ENCODE results near the gene ACVR1. TPM values are rescaled to one million over a fixed set of nuclear protein-coding genes. Genes with fewer than 3 reads are reported as not detected.
"Not testable (repeated sequence)": the region's sequence is repeated elsewhere in the genome, so short reads cannot be mapped to it uniquely, and the experiment has no call there.

The ACVR1 gene
- total RNA-seq, 2 experiments from 2014 or later, result 19.0 to 20.8 TPM

DNA sequence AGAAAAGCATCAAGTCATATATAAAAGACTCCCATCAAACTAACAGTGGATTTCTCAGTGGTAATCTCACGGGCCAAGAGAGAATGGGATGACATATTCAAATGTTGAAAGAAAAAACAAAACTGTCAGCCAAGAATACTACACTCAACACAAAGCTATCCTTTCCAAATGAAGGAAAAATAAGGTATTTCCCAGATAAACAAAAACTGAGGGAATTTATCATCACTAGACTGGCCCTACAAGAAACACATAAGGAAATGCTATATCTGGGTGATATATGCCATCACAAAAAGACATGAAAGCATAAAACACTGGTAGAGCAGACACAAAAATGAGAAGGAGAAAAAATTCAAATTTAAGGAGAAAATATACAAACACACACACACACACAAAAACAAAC lies 118.6 kb downstream of the ACVR1 start:
- Mint-ChIP-seq H3K27ac (no peak overlapping the region), H3K36me3 (ENCODE audit: low read depth) (peaks cover 61% of the 10 kb centered on the region), H3K4me1 (ENCODE audit: low read depth) (no peaks in the 10 kb centered on the region), H3K27me3 (ENCODE audit: low read depth) (no peaks in the 10 kb centered on the region), H3K4me3 (no peak overlapping the region), H3K9me3 (peaks cover 21% of the 10 kb centered on the region)
- intact Hi-C loops (cut with micrococcal nuclease), result no loop called here
- CTCF ChIA-PET, result interaction anchor here (0.7 kb wide), 1 partner anchor 244 kb away, joined by 3 read pairs; no protein-coding TSS in a partner anchor
- DNase-seq, result no peak

DNA sequence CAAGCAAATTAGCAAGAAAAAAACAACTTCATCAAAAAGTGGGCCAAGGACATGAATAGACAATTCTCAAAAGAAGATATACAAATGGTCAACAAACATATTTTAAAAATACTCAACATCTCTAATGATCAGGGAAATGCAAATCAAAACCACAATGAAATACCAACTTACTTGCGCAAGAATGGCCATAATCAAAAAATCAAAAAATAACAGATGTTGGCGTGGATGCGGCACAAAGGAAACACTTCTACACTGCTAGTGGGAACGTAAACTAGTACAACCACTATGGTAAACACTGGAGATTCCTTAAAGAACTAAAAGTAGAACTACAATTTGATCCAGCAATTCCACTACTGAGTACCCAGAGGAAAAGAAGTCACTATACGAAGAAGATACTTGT lies 119.7 kb downstream of the ACVR1 start:
- CTCF ChIA-PET; intact Hi-C loops (cut with micrococcal nuclease): not testable (repeated sequence)
- peaks cover 59% of the 10 kb centered on the region for H3K36me3 Mint-ChIP-seq (ENCODE audit: low read depth)

DNA sequence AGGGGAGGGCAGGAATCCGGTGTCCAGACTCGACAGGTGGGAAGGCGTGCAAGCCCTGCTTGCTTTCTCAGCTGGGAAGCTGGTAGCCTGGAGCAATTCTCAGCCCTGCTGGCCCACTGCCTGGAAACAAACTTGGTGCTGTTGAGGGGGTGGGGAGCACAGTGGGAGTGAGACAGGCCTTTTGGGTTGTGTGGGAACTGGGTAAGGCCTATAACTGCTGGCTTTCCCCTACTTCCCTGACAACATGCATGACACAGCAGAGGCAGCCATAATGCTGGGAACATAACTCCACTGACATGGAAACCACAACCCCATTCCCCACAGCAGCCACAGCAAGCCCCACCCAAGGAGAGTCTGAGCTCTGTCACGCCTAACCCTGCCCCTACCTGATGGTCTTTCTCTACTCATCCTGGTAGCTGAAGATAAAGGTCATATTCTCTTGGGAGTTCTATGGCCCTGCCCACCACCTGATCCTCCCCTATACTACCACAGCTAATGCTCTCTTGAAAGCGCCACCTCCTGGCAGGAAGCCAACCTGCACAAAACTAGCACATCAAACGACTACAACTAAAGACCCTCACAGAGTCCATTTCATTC lies 124.6 kb downstream of the ACVR1 start:
- no peak overlapping the region for H3K27ac Mint-ChIP-seq
- peaks cover 2% of the 10 kb centered on the region for H3K9me3 Mint-ChIP-seq
- peaks cover 33% of the 10 kb centered on the region for H3K36me3 Mint-ChIP-seq (ENCODE audit: low read depth)
- peaks cover 4% of the 10 kb centered on the region for H3K4me1 Mint-ChIP-seq (ENCODE audit: low read depth)
- no peak overlapping the region for H3K4me3 Mint-ChIP-seq
- CTCF ChIA-PET, result interaction anchor here (1.0 to 1.7 kb wide), 6 partner anchors 11 to 455 kb away, joined by 3 to 6 read pairs (median 4); no protein-coding TSS in a partner anchor
- DNase-seq, result peak; percentile 51
- H3K27me3 Mint-ChIP-seq (ENCODE audit: low read depth), result no peaks in the 10 kb centered on the region
- intact Hi-C loops (cut with micrococcal nuclease), result loop anchor here (2.0 to 5.0 kb wide), 2 partner anchors 254 to 449 kb away; no protein-coding TSS in a partner anchor

More for the DNA sequence above, 119.7 kb downstream of the ACVR1 start:
- not testable (repeated sequence) for DNase-seq; H3K27ac Mint-ChIP-seq; H3K4me3 Mint-ChIP-seq; H3K27me3 Mint-ChIP-seq (ENCODE audit: low read depth); H3K4me1 Mint-ChIP-seq (ENCODE audit: low read depth)
- H3K9me3 Mint-ChIP-seq, result peaks cover 21% of the 10 kb centered on the region

DNA sequence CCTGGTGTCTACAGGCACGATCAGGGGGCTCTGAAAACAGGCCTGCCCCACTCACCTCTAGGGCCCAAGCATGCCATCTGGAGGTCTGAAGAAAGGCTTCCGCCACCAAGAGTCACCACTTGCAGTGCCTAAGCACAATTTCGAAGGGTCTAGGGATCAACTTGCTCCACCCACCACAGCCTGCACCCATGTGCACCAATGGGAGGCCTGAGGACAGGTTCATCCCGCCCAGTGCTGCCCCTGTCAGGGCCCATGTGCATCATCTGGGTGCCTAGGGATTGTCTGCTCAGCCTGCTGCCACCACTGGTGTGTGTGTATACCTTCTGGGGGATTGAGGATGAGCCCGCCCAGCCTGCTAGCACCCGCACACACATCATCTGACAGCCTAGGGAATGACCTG lies 126.4 kb downstream of the ACVR1 start:
- Mint-ChIP-seq H3K27me3 (ENCODE audit: low read depth) (no peaks in the 10 kb centered on the region), H3K4me3 (no peak overlapping the region), H3K36me3 (ENCODE audit: low read depth) (peaks cover 23% of the 10 kb centered on the region), H3K9me3 (no peaks in the 10 kb centered on the region), H3K4me1 (ENCODE audit: low read depth) (peaks cover 4% of the 10 kb centered on the region), H3K27ac (no peak overlapping the region)
- CTCF ChIA-PET, result interaction anchor here (0.6 kb wide), 2 partner anchors 24 to 479 kb away, joined by 3 to 4 read pairs; no protein-coding TSS in a partner anchor
- DNase-seq, result no peak
- intact Hi-C loops (cut with micrococcal nuclease), result loop anchor here (5.0 kb wide), 1 partner anchor 252 kb away; no protein-coding TSS in a partner anchor

DNA sequence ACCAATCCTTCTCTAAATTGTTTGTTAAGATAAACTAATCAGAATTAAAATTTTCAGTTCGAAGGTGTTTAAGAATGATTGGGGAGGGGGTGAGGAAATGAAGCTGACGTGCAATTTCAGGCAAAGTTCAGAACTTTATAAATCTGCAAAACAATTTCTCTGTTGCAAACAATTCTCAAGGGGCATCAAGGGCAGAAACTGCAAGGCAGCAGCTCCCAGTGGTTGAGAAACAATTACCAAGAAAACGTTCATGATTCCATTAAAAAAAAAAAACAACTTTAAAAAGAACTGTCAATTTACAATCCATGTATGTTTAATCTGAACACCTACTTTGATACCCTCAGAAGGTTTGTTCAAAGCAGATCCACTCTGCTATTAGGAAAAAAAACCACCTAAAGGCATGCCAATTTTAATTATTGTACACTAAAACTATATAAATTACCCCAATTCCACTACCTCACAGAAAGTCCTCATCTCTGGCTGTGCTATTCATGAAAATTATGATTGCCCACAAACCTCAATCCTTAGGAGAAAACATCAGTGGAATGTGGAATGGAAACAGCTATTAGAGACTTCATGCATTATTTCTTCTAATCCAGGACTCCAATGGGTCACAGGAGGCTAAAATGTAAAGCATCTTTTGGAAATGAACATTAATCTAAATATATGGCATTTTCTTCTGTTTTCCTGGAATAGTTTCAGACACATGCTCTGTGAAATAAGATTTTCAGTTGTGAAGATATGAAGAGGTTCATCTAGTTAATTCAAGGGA lies 127.6 kb downstream of the ACVR1 start:
- H3K4me1 Mint-ChIP-seq (ENCODE audit: low read depth), result peaks cover 6% of the 10 kb centered on the region
- no peaks in the 10 kb centered on the region for H3K9me3 Mint-ChIP-seq
- H3K27ac Mint-ChIP-seq, result no peak overlapping the region
- intact Hi-C loops (cut with micrococcal nuclease), result no loop called here
- no peak overlapping the region for H3K4me3 Mint-ChIP-seq
- H3K36me3 Mint-ChIP-seq (ENCODE audit: low read depth), result peaks cover 20% of the 10 kb centered on the region
- CTCF ChIA-PET, result no interaction called here
- no peak for DNase-seq
- H3K27me3 Mint-ChIP-seq (ENCODE audit: low read depth), result no peaks in the 10 kb centered on the region

DNA sequence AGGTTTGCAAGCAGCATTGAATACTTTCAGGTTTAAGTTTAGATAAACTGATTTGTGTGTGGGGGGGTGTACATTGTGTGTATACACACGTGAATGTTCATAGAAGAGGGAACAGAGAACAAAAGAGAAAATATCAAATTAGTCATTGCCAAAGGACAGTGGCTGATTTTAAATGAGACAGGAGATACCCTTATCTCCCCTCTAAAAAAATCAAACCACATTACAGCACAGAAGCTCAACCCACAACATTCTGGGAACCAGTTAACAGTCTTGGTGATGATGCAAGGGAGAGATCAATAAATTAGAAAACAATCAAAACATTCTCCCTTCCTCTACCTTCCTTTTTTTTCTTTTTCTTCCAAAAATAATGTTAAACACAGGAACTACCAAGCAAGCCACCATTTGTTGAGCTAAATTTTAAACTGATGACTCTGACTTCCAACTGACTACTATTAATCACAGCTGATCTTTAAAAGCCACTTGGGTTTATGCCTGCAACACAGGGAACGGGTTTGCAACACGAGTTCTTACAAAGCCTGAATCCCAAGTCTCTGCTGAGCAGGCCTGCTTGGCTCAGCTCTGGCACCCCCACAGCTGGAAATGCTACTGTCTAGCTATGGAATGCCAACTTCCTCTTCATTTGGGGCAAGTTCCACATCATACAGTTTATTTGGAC lies 128.3 kb downstream of the ACVR1 start:
- Mint-ChIP-seq H3K4me1 (ENCODE audit: low read depth) (peaks cover 14% of the 10 kb centered on the region), H3K9me3 (no peaks in the 10 kb centered on the region)
- intact Hi-C loops (cut with micrococcal nuclease), result no loop called here

DNA sequence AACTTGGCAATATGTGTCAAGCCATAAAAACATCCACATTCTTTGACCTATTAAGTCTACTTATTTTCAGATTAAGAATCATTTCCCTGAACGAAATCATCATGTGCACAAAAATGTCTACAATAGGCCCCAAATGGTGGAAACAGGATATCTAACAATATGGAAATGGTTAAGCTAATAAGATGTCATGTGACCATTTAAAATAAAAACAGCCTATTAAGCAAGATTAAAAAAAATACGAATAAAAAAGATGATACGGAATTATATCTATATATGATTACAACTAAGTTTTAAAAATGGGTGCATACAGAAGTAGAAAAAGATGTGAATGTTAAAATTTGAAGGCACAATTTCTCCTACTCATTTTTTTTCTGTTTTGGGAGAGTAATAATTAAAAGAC lies 128.8 kb downstream of the ACVR1 start:
- CTCF ChIA-PET, result interaction anchor here (0.6 kb wide), 1 partner anchor 98 kb away, joined by 3 read pairs; no protein-coding TSS in a partner anchor

More for the DNA sequence above, 128.3 kb downstream of the ACVR1 start:
- Mint-ChIP-seq H3K27ac (no peak overlapping the region), H3K27me3 (ENCODE audit: low read depth) (no peaks in the 10 kb centered on the region), H3K36me3 (ENCODE audit: low read depth) (peaks cover 23% of the 10 kb centered on the region), H3K4me3 (no peak overlapping the region)
- CTCF ChIA-PET, result interaction anchor here (0.6 kb wide), 1 partner anchor 98 kb away, joined by 3 read pairs; no protein-coding TSS in a partner anchor
- no peak for DNase-seq

DNA sequence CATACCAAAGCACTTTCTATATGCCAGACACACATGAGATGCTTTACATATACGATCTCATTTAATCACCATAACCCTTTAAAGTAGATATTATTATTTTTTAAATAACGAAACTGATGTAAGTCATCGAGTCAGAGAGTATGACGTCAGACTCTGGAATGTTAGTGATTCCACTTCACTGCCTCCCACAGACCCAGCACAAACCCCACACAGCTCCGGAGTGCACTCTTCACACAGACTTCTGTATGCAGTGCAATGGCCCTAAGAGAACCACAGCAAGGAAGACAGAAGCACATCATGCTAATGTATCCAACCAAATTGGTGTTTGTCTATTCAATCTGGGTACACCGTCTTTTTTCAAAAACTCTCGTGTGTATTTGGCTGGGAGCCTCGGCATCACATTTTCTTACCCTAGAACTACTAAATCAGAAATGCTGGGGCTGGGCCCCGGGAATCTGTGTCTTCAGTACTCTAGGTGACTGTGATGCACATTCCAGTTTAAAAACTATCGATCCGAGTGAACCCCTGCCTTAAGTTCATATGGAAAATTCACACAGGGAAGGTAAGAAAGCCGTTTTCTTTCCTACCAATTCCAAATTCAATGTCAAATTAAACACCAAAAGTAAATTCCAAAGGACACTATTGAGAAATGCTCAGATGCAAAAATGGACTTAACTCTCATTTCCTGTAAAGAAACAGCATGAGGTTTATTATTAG lies 129.7 kb downstream of the ACVR1 start:
- H3K36me3 Mint-ChIP-seq (ENCODE audit: low read depth), result peaks cover 24% of the 10 kb centered on the region
- H3K4me3 Mint-ChIP-seq, result no peak overlapping the region
- DNase-seq, result no peak
- H3K4me1 Mint-ChIP-seq (ENCODE audit: low read depth), result peaks cover 18% of the 10 kb centered on the region
- no peak overlapping the region for H3K27ac Mint-ChIP-seq
- H3K9me3 Mint-ChIP-seq, result no peaks in the 10 kb centered on the region
- H3K27me3 Mint-ChIP-seq (ENCODE audit: low read depth), result no peaks in the 10 kb centered on the region
- intact Hi-C loops (cut with micrococcal nuclease), result no loop called here
- CTCF ChIA-PET, result interaction anchor here (1.5 kb wide), 1 partner anchor 8 kb away, joined by 3 read pairs; no protein-coding TSS in a partner anchor

More for the DNA sequence above, 128.8 kb downstream of the ACVR1 start:
- Mint-ChIP-seq H3K4me3 (no peak overlapping the region), H3K4me1 (ENCODE audit: low read depth) (peaks cover 18% of the 10 kb centered on the region), H3K36me3 (ENCODE audit: low read depth) (peaks cover 28% of the 10 kb centered on the region), H3K9me3 (no peaks in the 10 kb centered on the region), H3K27ac (no peak overlapping the region), H3K27me3 (ENCODE audit: low read depth) (no peaks in the 10 kb centered on the region)
- intact Hi-C loops (cut with micrococcal nuclease), result no loop called here
- no peak for DNase-seq

DNA sequence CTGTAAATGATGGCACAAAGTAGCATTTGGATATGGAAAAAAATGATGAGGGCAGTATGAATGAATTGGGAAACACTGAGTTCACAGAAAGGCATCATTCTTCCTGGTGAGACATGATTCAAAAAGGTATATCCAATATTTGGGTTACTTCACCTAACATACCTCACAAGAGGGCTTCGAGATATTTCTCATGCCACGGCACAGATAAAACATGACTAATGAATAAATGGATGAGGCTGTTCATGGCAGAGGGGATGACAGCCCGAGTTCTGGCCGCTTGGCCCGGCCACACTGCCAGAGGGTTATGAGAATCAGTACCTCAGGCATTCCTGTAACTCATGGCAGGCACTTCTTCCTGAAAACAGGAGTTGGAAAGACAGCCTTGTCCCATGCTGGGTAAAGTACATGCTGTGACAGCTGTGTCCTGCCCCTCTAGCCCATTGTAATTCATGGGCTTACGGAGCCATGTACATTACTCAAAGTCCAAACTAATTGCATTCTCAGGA lies 131.5 kb downstream of the ACVR1 start:
- no peak for DNase-seq
- intact Hi-C loops (cut with micrococcal nuclease), result no loop called here
- Mint-ChIP-seq H3K9me3 (no peaks in the 10 kb centered on the region), H3K27ac (no peak overlapping the region), H3K36me3 (ENCODE audit: low read depth) (peaks cover 15% of the 10 kb centered on the region), H3K4me1 (ENCODE audit: low read depth) (peaks cover 18% of the 10 kb centered on the region), H3K27me3 (ENCODE audit: low read depth) (no peaks in the 10 kb centered on the region), H3K4me3 (no peak overlapping the region)
- CTCF ChIA-PET, result interaction anchor here (1.5 kb wide), 1 partner anchor 10 kb away, joined by 3 read pairs; no protein-coding TSS in a partner anchor

DNA sequence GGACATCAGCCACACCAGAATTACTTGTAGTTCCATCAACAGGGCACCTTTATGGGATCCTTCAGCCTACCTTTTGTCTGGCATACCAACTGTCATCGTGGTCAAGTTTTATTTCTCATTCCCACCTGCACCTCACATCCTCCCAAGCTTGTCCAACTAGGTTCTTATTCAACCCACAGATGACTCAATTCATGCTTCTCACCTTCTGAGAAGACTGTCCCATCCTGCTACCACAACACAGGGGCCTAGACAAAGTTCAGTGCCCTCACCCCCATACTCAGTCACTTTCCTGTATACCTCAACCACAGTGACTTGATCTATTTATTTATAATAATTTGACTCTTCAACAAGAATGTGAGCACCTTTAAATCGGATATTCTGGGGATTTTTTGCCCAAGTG lies 133.1 kb downstream of the ACVR1 start:
- intact Hi-C loops (cut with micrococcal nuclease), result no loop called here
- Mint-ChIP-seq H3K27me3 (ENCODE audit: low read depth) (no peaks in the 10 kb centered on the region), H3K36me3 (ENCODE audit: low read depth) (peaks cover 20% of the 10 kb centered on the region), H3K9me3 (no peaks in the 10 kb centered on the region), H3K4me1 (ENCODE audit: low read depth) (peaks cover 17% of the 10 kb centered on the region), H3K27ac (no peak overlapping the region), H3K4me3 (no peak overlapping the region)
- CTCF ChIA-PET, result no interaction called here
- DNase-seq, result peak; percentile 51

DNA sequence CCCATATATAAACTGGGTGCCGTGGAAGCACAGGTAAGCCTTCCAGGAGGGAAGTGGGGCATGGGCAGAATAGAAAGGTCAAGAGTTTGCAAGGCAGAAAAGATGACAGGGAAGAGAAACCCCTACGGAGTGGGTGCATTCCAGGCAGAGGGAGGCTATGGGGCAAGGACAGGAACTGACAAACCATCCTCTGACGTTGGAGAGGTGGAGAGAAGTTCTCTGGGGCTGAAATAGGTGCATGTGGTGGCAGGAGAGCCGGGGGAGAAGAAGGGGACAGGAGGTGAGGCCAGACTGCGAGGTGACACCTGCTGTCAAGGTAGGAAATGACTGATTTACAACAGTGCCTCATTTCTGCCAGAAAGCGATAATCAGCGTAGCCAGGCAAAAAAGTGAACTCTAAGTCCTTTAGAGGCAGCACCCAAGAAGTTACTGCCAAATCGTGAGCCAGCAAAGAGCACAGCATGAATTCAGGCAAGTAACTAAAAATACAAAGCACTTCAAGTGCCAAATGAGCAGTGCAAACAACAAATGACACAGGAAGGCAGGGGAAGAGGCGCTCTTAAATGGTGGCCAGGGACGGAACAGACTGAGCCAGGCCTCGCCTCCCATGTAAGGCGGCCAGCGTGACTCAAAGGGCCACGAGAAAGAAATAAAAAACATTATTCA lies 134.2 kb downstream of the ACVR1 start:
- Mint-ChIP-seq H3K4me3 (no peak overlapping the region), H3K27me3 (ENCODE audit: low read depth) (no peaks in the 10 kb centered on the region), H3K4me1 (ENCODE audit: low read depth) (peaks cover 15% of the 10 kb centered on the region), H3K36me3 (ENCODE audit: low read depth) (peaks cover 27% of the 10 kb centered on the region), H3K27ac (no peak overlapping the region), H3K9me3 (no peaks in the 10 kb centered on the region)
- CTCF ChIA-PET, result interaction anchor here (0.6 to 1.0 kb wide), 2 partner anchors 163 to 167 kb away, joined by 3 to 4 read pairs; no protein-coding TSS in a partner anchor
- intact Hi-C loops (cut with micrococcal nuclease), result no loop called here
- DNase-seq, result peak; percentile 5
